HCT116 (cell line): ENCODE measurements around the gene ANO3.
"Not testable (repeated sequence)": the region's sequence is repeated elsewhere in the genome, so short reads cannot be mapped to it uniquely, and the experiment has no call there.

Experiments
- CEBPB ChIP-seq: IDR thresholded peaks from 2 replicates; pipeline ENCODE4 v1.6.1; 2012; ENCODE audit warnings: low read depth
- CTCF ChIP-seq, 3 experiments: fragments of 200-600 bp in 1 of 3; sonication (generic) in 1 of 3; IDR thresholded peaks in 2 of 3; conservative IDR thresholded peaks in 1 of 3; 2 replicates each; pipeline ENCODE4 v1.5.1; 2012 to 2017; ENCODE audit warnings: low read depth in 2 of 3, low read length in 2 of 3, antibody characterized with exemption in 1 of 3, borderline replicate concordance in 1 of 3, control low read depth in 1 of 3, mild to moderate bottlenecking in 1 of 3, mixed read lengths in 1 of 3, mixed run types in 1 of 3, moderate library complexity in 1 of 3; ENCODE audit not compliant: insufficient read depth in 1 of 3
- EGR1 ChIP-seq: IDR thresholded peaks from 2 replicates; pipeline ENCODE4 v1.6.1; 2012; ENCODE audit warnings: low read depth
- EZH2phosphoT487 ChIP-seq: fragments of 200-600 bp; IDR thresholded peaks from 2 replicates; pipeline ENCODE4 v1.6.1; 2018; ENCODE audit warnings: antibody characterized with exemption, borderline replicate concordance
- JUND ChIP-seq: IDR thresholded peaks from 2 replicates; pipeline ENCODE4 v1.6.1; 2012
- POLR2A ChIP-seq: IDR thresholded peaks from 2 replicates; pipeline ENCODE4 v1.7.0; 2011; ENCODE audit warnings: borderline replicate concordance; ENCODE audit not compliant: insufficient read depth, insufficient read length; ENCODE audit errors: extremely low read depth
- POLR2AphosphoS5 ChIP-seq: IDR thresholded peaks from 2 replicates; pipeline ENCODE4 v1.6.1; 2011; ENCODE audit warnings: mild to moderate bottlenecking, low read depth, low read length, moderate library complexity
- SP1 ChIP-seq: IDR thresholded peaks from 2 replicates; pipeline ENCODE4 v1.6.1; 2012; ENCODE audit warnings: low read depth
- YY1 ChIP-seq: IDR thresholded peaks from 2 replicates; pipeline ENCODE4 v1.6.1; 2011; ENCODE audit warnings: low read length, low read depth, moderate library complexity, mild to moderate bottlenecking; ENCODE audit not compliant: insufficient replicate concordance; ENCODE audit errors: extremely low read depth
- ZBTB33 ChIP-seq: IDR thresholded peaks from 2 replicates; pipeline ENCODE4 v1.6.1; 2011; ENCODE audit warnings: mild to moderate bottlenecking, low read length, moderate library complexity; ENCODE audit not compliant: insufficient replicate concordance; ENCODE audit errors: extremely low read depth
- TF ChIP-seq, protein P1 (sequence below): IDR thresholded peaks from 2 replicates; pipeline ENCODE4 v1.6.1; 2012; ENCODE audit warnings: low read depth

DNA sequence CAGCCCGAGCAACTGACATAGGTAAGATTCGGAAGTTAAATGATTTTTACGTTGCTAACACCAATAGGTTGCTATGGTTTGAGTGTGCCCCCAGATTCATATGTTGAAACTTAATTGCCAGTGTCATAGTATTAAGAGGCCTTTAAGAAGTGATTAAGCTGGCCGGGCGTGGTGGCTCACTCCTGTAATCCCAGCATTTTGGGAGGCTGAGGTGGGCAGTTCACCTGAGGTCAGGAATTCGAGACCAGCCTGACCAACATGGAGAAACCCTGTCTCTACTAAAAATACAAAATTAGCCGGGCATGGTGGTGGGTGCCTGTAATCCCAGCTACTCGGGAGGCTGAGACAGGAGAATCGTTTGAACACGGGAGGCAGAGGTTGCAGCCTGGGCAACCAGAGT, 311.4 kb downstream of the ANO3 start:
- TF ChIP-seq EZH2phosphoT487; POLR2A; JUND; YY1; ZBTB33; CEBPB; CTCF (IDR thresholded peaks at IDR 0.05 in 2 of 3, conservative IDR thresholded peaks at IDR 0.05 in 1 of 3; ENCODE audit: borderline replicate concordance in 1 of 3, insufficient read depth in 1 of 3, low read depth in 2 of 3, low read length in 2 of 3); POLR2AphosphoS5; SP1; EGR1: not testable (repeated sequence)
- TF ChIP-seq, protein P1, sequence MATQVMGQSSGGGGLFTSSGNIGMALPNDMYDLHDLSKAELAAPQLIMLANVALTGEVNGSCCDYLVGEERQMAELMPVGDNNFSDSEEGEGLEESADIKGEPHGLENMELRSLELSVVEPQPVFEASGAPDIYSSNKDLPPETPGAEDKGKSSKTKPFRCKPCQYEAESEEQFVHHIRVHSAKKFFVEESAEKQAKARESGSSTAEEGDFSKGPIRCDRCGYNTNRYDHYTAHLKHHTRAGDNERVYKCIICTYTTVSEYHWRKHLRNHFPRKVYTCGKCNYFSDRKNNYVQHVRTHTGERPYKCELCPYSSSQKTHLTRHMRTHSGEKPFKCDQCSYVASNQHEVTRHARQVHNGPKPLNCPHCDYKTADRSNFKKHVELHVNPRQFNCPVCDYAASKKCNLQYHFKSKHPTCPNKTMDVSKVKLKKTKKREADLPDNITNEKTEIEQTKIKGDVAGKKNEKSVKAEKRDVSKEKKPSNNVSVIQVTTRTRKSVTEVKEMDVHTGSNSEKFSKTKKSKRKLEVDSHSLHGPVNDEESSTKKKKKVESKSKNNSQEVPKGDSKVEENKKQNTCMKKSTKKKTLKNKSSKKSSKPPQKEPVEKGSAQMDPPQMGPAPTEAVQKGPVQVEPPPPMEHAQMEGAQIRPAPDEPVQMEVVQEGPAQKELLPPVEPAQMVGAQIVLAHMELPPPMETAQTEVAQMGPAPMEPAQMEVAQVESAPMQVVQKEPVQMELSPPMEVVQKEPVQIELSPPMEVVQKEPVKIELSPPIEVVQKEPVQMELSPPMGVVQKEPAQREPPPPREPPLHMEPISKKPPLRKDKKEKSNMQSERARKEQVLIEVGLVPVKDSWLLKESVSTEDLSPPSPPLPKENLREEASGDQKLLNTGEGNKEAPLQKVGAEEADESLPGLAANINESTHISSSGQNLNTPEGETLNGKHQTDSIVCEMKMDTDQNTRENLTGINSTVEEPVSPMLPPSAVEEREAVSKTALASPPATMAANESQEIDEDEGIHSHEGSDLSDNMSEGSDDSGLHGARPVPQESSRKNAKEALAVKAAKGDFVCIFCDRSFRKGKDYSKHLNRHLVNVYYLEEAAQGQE: not testable (repeated sequence)
